Right lung (tissue), 5 donors: ENCODE results near the gene RAMAC. TPM values are rescaled to one million over a fixed set of nuclear protein-coding genes. Genes with fewer than 3 reads are reported as not detected.
"Not testable (repeated sequence)": the region's sequence is repeated elsewhere in the genome, so short reads cannot be mapped to it uniquely, and the experiment has no call there.

ENCODE experiments used
- DNase-seq, 2 donors: peaks; one replicate each; pipeline ENCODE4 v3.0.0-alpha.2; 2013
- polyA plus RNA-seq, 5 donors: library from polyadenylated mRNA; unstranded; fragments of 120-200 nt; gene quantifications; one replicate each; pipeline versions ENCODE4 v1.2.1 to v1.2.3, GENCODE V29; 2013; ENCODE audit warnings: inconsistent platforms in 1 of 5, low replicate concordance in 1 of 5; ENCODE audit not compliant: insufficient read length in 5 of 5, insufficient read depth in 1 of 5

The RAMAC gene
- polyA plus RNA-seq, 5 donors: 31.8 to 39.7 (median 33.7) TPM

DNA sequence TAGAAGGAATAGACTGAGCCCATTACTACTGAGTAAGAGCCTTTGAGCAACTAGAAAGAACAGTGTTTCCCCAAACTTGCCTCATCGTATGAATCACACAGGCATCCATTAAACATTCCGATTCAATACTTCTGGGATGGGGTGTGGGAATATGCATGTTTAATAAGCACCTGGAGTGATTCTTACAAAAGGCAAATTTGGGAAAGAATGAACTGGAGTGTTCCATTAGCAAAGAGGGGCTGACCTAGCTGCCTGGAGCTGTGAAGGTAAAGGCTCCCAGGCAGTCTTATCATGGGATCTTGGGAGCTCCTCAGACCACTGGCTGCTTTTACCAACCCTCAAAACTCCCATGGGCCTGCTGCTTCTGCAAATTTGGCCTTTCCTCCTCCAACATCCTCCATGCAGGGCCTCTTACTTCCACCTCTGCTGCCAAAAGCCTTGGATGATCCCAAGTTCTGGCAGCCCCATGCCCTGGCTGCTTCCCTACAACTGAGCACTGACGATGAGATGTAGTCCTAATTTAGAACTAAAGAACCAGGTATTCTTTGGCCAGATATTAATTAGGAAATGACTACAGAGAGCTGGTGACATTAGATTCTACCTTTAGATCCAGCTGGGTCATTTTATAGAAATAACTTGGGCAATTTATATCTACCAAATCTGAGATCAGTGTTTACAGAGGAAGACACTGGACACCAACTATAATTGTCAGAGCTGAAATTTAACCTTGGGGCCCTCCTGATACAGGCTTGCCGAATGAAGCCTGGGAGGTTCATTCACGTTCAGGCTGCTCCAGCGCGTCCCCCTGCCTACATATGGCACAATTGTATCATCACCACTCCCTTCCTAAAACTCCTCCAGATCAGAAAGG, 22.3 kb upstream of the RAMAC start:
- DNase-seq: no peak

DNA sequence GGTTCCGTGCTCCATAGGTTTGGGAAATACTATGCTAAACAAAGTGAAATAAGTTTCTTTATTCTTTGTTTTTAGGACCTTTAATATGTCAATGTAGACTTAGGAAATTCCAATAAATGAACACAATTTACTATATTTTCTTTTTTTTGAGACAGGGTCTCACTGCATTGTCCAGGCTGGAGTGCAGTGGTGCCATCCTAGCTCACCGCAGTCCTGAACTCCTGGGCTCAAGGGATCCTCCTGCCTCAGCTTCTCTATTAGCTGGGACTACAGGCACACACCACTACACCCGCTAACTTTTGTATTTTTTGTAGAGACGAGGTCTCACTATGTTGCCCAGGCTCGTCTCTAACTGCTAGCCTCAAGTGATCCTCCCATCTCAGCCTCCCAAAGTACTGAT, 21.1 kb upstream of the RAMAC start:
- no peak for DNase-seq

DNA sequence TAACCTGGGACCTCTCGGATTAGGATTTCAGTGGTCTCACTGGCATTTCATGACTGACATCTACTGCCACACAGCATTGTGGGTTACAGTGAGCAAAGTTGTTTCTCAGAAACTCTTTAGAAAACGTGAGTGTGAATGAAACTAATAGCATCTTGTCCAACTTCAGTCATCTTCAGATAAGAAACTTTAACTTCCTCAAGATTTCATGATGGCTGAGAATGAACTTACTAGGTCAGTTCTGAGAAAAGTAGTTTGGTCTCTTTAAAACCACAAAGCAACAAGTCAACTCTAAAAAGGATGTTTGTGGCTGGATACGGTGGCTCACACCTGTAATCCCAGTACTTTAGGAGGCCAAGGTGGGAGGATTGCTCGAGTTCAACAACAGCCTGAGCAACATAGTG, 19.3 kb upstream of the RAMAC start:
- DNase-seq: no peak

DNA sequence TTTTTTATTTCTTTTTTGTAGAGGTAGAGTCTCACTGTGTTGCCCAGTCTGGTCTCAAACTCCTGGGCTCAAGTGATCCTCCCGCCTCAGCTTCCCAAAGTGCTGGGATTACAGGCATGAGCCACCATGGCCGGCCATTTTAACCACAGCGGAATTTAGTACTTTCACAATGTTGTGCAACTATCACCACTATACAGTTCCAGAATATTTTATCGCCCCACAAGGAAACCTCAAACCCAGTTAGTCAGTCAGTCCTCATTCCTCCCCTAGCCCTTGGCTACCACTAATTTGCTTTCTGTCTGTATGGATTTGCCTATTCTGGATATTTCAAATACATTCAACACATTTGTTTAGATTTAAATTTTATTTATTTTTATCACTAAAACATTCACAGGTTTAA, 17.9 kb upstream of the RAMAC start:
- DNase-seq: no peak

DNA sequence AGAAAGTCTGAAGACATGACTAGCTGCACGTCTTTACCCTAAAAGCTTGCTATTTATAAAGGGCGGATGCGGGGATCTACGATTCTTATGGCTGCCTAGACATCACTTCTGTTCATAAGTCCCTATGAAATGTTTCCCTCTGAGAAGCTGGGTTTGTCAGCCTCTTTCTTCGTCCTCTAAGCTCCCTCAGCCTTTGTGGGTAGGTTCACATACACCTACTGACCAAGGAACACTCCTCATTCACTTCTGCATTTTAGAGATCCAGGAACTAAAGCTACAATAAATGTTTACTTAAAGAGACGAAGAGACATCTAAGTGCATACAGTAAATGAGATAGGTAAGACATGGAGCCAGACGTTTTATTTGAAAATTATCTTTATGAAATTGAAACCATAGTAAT, 16.7 kb upstream of the RAMAC start:
- DNase-seq: no peak

DNA sequence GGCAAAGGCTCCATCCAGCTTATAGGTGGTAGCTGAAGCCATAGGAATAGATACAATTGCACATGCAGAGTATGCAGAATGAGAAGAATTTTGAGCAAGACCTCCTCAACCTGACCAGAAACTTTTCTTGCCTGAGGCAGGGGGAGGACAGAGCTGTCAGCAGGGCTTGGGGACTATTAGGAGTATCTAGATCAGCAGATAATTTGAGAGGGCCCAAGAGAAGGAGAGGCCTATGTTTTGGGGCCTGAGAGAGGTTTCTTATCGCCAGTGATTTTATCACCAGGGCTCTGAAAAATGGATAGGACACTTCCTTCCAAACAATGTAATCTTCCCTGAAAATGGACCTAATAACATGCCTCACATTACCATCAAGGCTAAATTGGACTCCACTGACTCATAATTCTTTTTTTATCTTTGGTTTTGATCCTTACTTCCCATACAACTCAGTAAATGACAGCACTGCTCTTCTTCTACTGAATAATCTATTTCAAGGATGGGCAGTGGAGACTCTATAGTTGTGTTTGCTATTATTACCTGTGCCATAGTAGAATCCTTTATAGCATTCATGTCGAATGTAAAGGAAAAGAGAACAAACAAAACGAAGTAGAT, 15.8 kb upstream of the RAMAC start:
- DNase-seq: no peak

DNA sequence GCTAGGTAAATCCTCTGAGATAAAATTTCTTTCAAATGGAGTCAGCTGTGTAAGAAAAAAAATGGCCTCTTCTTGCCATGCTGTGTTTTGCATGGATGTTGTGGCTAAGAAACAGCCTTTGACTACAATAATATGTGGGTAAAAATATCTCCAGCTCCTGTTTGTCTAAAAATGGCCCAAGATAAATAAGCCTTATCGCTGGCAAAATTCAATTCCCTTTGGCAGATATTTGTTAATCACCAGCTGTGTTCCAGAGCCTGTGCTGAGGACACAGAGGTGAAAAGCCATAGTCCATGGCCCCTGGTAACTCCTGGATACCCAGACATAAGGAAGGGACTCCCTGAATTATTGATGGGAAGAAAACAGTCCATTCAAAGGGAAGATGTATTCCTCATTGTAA, 15.3 kb upstream of the RAMAC start:
- DNase-seq: no peak

DNA sequence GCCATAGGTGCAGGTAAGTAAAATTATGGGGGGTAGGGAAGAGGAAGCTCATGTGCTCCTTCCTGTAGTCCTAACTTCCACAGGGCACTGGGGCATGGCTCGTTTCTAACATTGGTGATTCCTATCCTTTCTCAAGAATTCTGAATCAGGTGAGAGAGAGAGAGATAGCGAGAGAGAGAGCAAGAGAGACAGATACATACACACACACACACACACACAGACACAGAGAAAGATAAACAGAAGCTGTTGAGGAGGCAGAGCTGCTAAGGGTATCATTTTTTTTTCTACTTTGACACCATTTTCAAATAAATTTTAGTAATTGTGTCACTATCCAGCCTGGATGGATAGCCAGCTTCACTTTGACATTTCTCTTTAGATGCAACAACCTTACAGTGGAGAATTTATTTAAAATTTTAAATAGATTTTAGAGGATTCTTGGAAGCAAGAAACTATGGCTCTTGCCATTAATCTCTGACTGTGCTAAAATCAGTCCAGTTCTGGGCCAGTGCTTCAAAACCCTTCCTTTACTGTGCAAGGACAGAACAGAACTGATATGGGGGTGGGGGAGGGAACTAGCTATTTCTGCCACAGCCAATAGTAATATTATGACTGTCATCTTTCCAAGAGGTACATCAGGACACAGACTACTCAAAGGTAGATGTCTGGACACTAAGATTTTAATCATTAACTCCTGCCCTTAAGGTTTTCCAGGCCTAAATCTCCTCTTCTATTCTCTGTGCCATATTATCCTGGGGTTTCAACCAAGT, 14.6 kb upstream of the RAMAC start:
- DNase-seq: no peak

DNA sequence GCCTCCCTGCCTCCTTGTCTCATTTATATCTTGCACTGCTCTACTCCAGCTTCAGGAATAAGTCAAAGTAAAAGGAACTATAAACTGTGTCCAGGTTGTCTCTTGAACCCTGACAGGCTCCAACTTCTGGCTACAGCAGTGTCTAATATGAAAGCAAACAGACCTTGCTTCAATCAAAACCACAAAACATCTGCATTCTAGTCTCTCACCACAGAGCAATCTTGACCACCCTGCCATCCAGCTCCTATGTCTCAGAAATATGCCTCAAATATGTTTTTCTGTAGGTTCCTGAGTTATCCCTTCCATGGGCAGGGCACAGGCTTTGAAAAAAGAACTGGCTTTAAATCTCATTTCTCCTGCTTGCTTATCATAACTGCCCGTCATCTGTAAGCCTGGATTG, 13.0 kb upstream of the RAMAC start:
- DNase-seq: no peak

DNA sequence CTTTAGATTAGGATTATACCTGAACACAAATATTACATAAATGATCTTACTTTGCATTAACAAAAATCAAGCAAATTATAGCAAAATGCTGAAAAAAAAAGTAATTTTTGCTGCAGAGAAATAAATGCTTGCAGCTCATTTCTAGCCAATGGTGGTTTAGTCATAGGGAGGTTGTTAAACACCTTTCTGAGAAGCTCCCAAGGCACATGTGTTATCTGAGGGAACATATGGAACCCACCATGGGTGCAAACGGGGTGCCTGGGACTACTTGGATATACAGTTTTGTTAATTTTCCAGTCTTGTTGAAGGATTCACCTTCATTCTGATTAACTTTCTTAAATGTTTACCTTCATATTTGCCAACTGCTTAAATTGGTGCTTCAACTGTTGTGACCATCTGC, 8.9 kb upstream of the RAMAC start:
- DNase-seq: no peak

DNA sequence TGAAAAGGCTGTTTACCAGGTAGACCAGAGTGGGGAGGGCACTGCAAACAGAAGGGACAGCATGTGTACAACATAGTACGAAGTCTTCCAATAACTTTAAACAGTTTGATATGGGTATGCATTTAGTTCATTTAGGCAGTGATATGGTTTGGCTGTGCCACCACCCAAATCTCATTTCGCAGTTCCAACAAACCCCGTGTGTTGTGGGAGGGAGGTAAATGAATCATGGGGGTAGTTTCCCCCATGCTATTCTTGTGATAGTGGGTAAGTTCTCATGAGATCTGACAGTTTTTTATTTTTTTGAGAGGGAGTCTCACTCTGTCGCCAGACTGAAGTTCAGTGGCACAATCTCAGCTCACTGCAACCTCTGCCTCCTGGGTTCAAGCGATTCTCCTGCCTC, 7.6 kb upstream of the RAMAC start:
- DNase-seq: no peak

DNA sequence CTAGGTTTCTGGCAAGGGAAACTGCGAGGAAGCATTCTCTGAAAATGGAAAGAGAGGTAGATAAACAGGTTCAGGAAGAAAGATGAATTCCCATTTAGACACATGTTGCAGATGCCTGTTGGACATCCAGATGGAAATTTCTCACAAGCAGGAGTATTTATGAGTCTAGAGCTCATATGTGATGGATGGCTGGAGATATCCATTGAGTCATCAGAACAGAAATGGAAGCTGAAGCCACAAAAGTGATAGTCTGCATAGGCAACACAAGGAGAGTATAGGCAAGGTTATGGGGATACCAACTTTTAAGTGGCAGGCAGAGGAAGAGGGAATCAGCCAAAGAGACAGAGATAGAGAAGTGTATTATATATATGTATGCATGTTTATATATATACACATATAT, 6.3 kb upstream of the RAMAC start:
- DNase-seq: no peak

DNA sequence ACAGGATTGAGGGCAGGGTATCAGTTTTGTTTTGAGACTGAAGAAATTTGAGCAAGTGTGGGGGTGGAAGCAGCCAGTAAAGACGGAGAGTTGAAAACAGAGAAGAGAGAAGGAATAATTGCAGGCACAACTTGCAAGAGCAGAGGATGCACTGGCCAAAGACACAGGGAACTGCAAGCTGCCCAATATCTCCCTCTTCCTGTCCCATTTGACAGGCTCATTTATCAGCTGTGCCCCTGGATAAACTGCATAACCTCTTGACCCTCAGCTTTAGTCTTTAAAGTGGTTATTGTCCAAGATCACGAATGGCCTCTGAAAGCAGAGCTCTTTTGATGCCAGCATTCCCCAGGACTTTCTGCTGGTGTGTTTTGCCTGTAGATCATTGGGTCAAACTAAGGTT, 5.0 kb upstream of the RAMAC start:
- DNase-seq: no peak

DNA sequence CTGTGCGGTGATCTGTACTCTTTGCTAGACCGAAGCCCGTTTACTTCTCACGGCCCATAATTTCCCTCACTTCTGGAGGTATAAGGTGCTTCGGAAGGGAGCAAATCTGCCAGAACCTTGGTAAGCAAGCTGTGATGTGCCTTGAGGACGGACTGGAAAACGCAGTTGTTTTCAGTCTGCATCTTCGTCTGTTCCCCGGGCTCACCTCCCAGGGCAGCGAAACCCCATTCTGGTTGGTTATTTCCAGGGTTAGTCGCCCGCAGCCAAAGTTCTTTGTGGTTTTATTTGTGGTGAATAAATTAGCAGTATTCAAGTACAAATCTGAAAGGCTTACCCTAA, 401 bp downstream of the RAMAC start:
- no peak for DNase-seq

DNA sequence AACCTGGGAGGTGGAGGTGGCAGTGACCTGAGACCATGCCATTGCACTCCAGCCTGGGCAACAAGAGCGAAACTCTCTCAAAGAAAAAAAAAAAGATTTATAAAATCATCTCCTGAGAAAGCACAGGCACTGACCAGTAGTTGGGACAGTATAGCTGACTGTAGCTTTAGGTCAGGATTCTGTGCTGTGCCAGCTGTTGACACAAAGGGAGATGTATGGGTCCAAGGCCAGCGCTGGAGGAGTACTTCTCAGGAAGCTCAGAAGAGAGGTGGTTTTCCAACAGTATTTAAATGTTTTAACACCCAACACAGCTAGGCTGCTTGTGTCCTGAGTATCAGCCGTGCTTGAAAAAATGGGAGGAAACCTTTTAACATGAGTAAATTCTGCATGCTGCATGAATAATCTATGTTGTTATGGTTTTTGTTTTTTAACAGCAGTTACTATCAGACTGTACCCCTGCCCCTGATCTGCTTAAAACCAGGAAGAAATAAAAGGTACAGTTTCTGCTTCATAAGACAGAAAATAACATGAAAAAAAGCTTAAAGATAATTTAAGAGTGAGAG, 6.5 kb downstream of the RAMAC start:
- DNase-seq: no peak

DNA sequence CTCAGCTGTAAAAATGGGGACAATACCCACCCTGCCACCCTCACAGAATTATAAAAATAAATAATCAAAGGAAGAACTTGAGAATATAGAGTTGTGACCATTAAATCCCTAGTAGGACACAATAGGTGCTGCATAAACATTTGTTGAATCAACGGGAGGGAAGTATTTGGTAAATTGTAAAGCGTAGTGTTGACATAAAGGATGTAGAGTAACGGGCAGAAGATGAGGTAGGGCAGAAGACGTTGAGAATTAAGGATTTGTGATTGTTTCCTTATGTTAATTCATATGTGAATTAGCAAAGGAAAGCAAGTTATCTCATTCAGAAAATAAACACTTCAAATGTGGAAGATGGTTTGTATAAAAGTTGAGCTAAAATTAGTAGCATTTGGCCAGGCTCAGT, 7.1 kb downstream of the RAMAC start:
- DNase-seq: no peak

DNA sequence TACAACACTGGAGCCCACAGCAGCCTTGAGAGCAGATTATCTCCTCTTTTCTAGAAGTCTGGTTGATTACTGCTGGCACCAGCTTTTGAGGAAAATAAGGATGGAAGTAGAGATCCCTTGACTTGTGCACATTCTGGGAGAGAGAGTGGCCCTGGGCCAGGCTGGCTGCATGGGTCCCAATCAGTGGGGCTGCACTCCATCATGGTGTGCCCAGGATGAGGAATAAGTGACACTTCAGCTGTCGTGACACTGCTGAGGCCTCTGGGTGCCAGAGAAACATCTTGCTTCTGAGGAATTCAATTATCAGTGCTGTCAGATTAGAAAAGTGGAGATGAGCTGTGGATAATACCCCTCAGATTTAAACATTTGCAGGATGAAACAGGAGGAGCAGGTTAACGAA, 9.1 kb downstream of the RAMAC start:
- DNase-seq: no peak

DNA sequence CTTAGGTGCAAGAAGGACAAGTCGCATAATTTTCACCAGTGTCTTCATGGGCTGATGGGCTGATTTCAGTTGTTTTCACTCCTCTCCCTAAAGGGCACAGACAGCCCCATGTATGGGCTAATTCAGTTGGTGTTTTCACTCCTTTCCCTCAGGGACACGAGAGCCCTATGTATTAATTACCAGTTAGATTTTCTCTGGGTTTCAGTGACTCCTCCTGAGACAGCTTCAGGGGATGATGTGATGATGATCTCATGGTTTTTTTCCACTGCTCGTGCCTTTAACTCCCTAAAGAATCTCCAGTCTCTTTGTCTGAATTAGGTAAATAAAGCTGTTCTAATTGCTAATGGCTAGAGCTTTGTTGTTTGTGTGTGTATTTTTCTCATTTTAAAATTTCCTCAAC, 9.9 kb downstream of the RAMAC start:
- DNase-seq: no peak

DNA sequence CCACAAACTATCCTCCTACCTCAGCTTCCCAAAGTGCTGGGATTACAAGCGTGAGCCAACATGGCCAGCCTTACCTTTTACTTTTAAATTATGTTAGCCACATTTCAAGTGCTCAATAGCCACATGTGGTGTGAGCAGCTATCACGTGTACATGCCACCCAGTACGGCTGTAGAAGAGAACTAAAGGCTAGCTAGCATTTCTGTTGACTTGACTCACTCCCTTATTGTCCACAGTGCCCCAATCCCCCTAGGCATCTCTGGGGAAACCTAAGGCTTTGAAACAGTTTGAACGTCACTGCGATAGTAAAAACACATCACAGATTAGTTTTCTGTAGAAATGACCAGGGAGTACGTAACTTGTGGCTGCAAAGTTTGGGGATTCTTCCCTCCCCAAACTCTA, 13.4 kb downstream of the RAMAC start:
- DNase-seq: no peak

DNA sequence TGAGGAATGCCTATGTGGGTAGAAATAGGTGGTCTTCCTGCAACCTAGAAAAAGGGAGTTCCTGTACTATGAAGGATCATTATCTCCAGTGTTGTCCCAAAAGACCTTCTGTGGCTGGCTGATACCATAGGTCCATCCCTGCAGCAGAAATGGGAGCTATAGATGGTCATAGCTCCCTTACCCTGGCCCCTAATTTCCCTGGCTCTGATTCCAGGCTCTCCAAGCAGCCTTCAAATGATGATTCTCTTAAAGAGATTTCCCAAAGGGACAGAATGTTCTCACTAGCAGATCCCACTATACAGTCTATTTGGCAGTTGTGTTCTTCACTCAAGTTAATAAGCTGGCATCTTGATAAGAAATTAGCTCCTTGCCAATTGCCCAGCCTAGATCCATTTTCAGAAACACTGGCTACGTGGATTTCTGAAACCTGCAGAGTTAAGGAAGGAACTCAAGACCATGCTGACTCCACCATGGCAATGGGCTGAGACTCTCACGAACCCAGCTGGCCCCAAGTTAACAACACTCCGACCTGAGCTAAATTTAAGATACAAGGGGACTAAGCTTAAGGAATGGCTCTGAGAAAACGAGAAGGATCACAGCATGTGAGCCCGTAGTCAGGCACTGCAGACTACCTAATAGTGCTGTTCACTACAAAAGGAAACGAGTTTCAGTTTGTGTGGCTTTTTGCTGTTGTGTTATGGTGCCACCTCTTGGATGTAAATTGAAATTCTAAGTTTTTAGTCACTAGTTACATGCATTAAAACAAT, 14.1 kb downstream of the RAMAC start:
- peak; percentile 22 to 33 for DNase-seq

DNA sequence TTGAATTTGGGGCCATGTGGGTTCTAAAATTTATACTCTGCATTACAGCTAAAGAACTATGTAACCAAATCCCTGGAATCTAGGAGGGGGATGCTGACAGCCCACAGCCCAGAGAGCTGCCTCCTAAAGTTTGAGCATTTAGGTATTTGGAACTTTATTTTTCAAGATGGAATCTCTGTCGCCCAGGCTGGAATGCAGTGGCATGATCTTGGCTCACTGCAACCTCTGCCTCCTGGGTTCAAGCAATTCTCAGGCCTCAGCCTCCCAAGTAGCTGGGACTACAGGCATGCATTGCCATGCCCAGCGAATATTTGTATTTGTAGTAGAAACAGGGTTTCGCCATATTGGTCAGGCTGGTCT, 14.6 kb downstream of the RAMAC start:
- DNase-seq: not testable (repeated sequence)

DNA sequence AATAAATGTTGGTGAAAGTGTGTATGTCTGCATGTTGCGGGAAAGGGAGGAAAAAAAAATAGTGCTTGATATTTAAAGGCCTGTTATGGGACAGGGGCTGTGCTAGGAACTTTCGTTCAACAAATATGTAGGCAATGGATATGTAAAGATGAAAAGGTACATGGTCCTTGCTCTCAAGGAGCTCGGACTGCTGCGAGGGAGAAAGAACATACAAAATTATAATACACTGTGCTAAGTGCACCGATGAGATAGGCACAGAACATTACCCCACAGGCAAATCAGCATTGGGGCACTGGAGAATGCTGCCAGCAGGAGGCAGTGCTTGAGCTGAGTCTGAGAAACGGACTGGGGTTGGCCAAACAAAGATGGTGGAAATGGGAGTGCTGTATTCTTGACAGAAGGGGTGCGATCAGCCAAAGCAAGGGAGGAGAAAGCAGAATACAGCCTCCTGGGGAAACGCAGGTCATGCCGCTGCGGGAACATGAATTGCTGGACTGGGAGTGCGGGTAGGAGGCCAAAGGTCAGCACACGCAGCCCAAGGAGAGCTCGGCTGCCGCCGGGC, 24.8 kb downstream of the RAMAC start:
- DNase-seq: peak; percentile 44 to 53
